Anterior cingulate cortex (tissue), 58 donors: ENCODE results near the gene FBN3.
A peak's percentile ranks its signal among the peaks of the same experiment; 100 is the strongest.

Experiments
- DNase-seq, 58 donors: peaks; one replicate each; lab custom pipeline; 2025; lab: John Stamatoyannopoulos, UW

Gene FBN3

GRCh38 chr19:8150178-8150865, 930 bp upstream of the FBN3 start:
- DNase-seq = no peak

- peak in 1 of 58 donors; percentile 40 for DNase-seq
These were observed 757 bp downstream of the FBN3 start for GRCh38 chr19:8148410-8149260.

GRCh38 chr19:8148088-8148409, 1.3 kb downstream of the FBN3 start:
- DNase-seq = no peak

- DNase-seq = no peak
These were observed 1.8 kb downstream of the FBN3 start for GRCh38 chr19:8147582-8147978.

GRCh38 chr19:8146877-8147581, 2.4 kb downstream of the FBN3 start:
- DNase-seq = no peak

GRCh38 chr19:8144273-8144995, 5.0 kb downstream of the FBN3 start:
- DNase-seq = no peak

GRCh38 chr19:8143041-8143440, 6.4 kb downstream of the FBN3 start:
- no peak for DNase-seq

GRCh38 chr19:8142513-8142900, 6.9 kb downstream of the FBN3 start:
- DNase-seq = no peak

GRCh38 chr19:8141726-8142512, 7.5 kb downstream of the FBN3 start:
- DNase-seq = no peak

GRCh38 chr19:8138201-8138600, 11.2 kb downstream of the FBN3 start:
- DNase-seq = no peak

- no peak for DNase-seq
These were observed 12.0 kb downstream of the FBN3 start for GRCh38 chr19:8137425-8137824.

GRCh38 chr19:8135946-8136618, 13.3 kb downstream of the FBN3 start:
- DNase-seq = no peak

GRCh38 chr19:8132858-8133458, 16.4 kb downstream of the FBN3 start:
- DNase-seq = no peak

- DNase-seq = no peak
These were observed 17.9 kb downstream of the FBN3 start for GRCh38 chr19:8131517-8131916.

GRCh38 chr19:8129061-8129618, 20.3 kb downstream of the FBN3 start:
- no peak for DNase-seq

GRCh38 chr19:8128551-8128950, 20.8 kb downstream of the FBN3 start:
- DNase-seq = no peak

GRCh38 chr19:8127311-8127710, 22.1 kb downstream of the FBN3 start:
- no peak for DNase-seq

- DNase-seq = no peak
These were observed 22.9 kb downstream of the FBN3 start for GRCh38 chr19:8126511-8126910.

GRCh38 chr19:8126008-8126407, 23.4 kb downstream of the FBN3 start:
- DNase-seq = no peak
